Sigmoid colon (tissue), 4 donors: ENCODE results near the gene UBQLNL.
A peak's percentile ranks its signal among the peaks of the same experiment; 100 is the strongest.

Experiments
- CTCF ChIP-seq, 4 experiments: fragments of 450-650 bp in 3 of 4; fragments of 200-600 bp in 1 of 4; IDR thresholded peaks; one replicate each; pipeline ENCODE4 v1.5.1; 2016 to 2019; ENCODE audit warnings: antibody characterized with exemption in 4 of 4, mild to moderate bottlenecking in 3 of 4, moderate library complexity in 2 of 4
- EP300 ChIP-seq, 4 donors: sonication (generic); formaldehyde crosslinking; IDR thresholded peaks; one replicate each; pipeline ENCODE4 v1.6.1; 2017; ENCODE audit warnings: antibody characterized with exemption in 4 of 4

GRCh38 chr11:5476186-5476819 lies 40.2 kb downstream of the UBQLNL start:
- TF ChIP-seq EP300 (IDR thresholded peaks at IDR 0.05) (no peak), CTCF (IDR thresholded peaks at IDR 0.05) (peak in 3 of 4 experiments; percentile 45 to 71 (median 64))
